ENCODE data around the gene COL5A1.

DNA sequence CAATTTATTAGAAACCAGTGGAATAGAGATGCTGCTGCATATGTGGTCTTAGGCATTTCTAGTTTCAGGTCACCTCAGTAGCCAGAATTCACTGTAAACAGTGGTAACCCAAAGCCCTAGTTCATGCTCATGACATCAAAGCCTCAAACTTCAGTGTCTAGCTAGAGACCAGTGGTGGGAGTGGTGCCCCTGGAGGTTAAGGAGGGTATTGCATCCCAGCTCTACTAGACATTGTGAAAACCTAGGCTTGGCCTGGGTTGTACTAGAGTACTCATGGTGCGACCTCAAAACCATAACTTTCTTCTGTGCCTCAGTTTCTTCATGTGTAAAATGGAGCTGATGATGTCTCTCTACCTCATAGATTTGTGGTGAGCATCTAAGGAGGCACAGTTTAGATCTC lies 18.8 kb downstream of the COL5A1 start:
- TF ChIP-seq, protein P1, sequence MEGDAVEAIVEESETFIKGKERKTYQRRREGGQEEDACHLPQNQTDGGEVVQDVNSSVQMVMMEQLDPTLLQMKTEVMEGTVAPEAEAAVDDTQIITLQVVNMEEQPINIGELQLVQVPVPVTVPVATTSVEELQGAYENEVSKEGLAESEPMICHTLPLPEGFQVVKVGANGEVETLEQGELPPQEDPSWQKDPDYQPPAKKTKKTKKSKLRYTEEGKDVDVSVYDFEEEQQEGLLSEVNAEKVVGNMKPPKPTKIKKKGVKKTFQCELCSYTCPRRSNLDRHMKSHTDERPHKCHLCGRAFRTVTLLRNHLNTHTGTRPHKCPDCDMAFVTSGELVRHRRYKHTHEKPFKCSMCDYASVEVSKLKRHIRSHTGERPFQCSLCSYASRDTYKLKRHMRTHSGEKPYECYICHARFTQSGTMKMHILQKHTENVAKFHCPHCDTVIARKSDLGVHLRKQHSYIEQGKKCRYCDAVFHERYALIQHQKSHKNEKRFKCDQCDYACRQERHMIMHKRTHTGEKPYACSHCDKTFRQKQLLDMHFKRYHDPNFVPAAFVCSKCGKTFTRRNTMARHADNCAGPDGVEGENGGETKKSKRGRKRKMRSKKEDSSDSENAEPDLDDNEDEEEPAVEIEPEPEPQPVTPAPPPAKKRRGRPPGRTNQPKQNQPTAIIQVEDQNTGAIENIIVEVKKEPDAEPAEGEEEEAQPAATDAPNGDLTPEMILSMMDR (IDR thresholded peaks at IDR 0.05): no peak
- no peak for TF ChIP-seq POLR2A (IDR thresholded peaks at IDR 0.05)
